Measurements from ENCODE around the gene CSMD2. TPM values are rescaled to one million over a fixed set of nuclear protein-coding genes. Genes with fewer than 3 reads are reported as not detected.

The CSMD2 gene
- total RNA-seq, 4 donors from 2014 or later: 0.09 to 0.20 TPM; not detected in 2

- Histone ChIP-seq H3K9me3 (no peaks in the 10 kb centered on the region), H3K4me3 (no peak overlapping the region), H3K27ac (no peak overlapping the region), H3K4me1 (no peaks in the 10 kb centered on the region), H3K27me3 (no peaks in the 10 kb centered on the region), H3K36me3 (no peaks in the 10 kb centered on the region)
- ATAC-seq: no peak
- TF ChIP-seq POLR2A (IDR thresholded peaks at IDR 0.05): no peak
- TF ChIP-seq, protein P1, sequence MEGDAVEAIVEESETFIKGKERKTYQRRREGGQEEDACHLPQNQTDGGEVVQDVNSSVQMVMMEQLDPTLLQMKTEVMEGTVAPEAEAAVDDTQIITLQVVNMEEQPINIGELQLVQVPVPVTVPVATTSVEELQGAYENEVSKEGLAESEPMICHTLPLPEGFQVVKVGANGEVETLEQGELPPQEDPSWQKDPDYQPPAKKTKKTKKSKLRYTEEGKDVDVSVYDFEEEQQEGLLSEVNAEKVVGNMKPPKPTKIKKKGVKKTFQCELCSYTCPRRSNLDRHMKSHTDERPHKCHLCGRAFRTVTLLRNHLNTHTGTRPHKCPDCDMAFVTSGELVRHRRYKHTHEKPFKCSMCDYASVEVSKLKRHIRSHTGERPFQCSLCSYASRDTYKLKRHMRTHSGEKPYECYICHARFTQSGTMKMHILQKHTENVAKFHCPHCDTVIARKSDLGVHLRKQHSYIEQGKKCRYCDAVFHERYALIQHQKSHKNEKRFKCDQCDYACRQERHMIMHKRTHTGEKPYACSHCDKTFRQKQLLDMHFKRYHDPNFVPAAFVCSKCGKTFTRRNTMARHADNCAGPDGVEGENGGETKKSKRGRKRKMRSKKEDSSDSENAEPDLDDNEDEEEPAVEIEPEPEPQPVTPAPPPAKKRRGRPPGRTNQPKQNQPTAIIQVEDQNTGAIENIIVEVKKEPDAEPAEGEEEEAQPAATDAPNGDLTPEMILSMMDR (IDR thresholded peaks at IDR 0.05 in 4 of 5, conservative IDR thresholded peaks at IDR 0.05 in 1 of 5): no peak
- in situ Hi-C loops (cut with MboI; ENCODE audit: low sequenced_read_pairs in 4 of 4) (no loop called here), intact Hi-C loops (cut with DNase I; ENCODE audit: low total_unique reads) (no loop called here)
- no peak for DNase-seq
These were observed 265.3 kb downstream of the CSMD2 start for GRCh38 chr1:33899746-33900145.

- TF ChIP-seq POLR2A (IDR thresholded peaks at IDR 0.05): no peak
- TF ChIP-seq, protein P1 (IDR thresholded peaks at IDR 0.05 in 4 of 5, conservative IDR thresholded peaks at IDR 0.05 in 1 of 5): no peak
- in situ Hi-C loops (cut with MboI; ENCODE audit: low sequenced_read_pairs in 4 of 4) (no loop called here), intact Hi-C loops (cut with DNase I; ENCODE audit: low total_unique reads) (no loop called here)
- Histone ChIP-seq H3K4me3 (no peak overlapping the region), H3K27ac (no peak overlapping the region), H3K9me3 (no peaks in the 10 kb centered on the region), H3K4me1 (no peaks in the 10 kb centered on the region), H3K27me3 (no peaks in the 10 kb centered on the region), H3K36me3 (no peaks in the 10 kb centered on the region)
- ATAC-seq (no peak), DNase-seq (no peak)
These were observed 266.1 kb downstream of the CSMD2 start for GRCh38 chr1:33898881-33899280.

- no peak for ATAC-seq
- no peak for DNase-seq
- Histone ChIP-seq H3K36me3 (no peaks in the 10 kb centered on the region), H3K27me3 (no peaks in the 10 kb centered on the region), H3K4me1 (no peaks in the 10 kb centered on the region), H3K27ac (no peak overlapping the region), H3K4me3 (no peak overlapping the region), H3K9me3 (no peaks in the 10 kb centered on the region)
- intact Hi-C loops (cut with DNase I; ENCODE audit: low total_unique reads): no loop called here
- TF ChIP-seq, protein P1 (IDR thresholded peaks at IDR 0.05 in 4 of 5, conservative IDR thresholded peaks at IDR 0.05 in 1 of 5): no peak
- TF ChIP-seq POLR2A (IDR thresholded peaks at IDR 0.05): no peak
- in situ Hi-C loops (cut with MboI; ENCODE audit: low sequenced_read_pairs in 4 of 4): no loop called here
These were observed 266.6 kb downstream of the CSMD2 start for GRCh38 chr1:33898406-33898805.

- no peaks in the 10 kb centered on the region for H3K36me3 ChIP-seq
- in situ Hi-C loops (cut with MboI; ENCODE audit: low sequenced_read_pairs in 4 of 4) (no loop called here), intact Hi-C loops (cut with DNase I; ENCODE audit: low total_unique reads) (no loop called here)
- no peak overlapping the region for H3K4me3 ChIP-seq
- no peaks in the 10 kb centered on the region for H3K9me3 ChIP-seq
- peak; percentile 30 to 50 for ATAC-seq
- no peaks in the 10 kb centered on the region for H3K4me1 ChIP-seq
- H3K27me3 ChIP-seq: no peaks in the 10 kb centered on the region
- peak; percentile 18 to 51 for DNase-seq
- TF ChIP-seq, protein P1 (IDR thresholded peaks at IDR 0.05 in 4 of 5, conservative IDR thresholded peaks at IDR 0.05 in 1 of 5): no peak
- TF ChIP-seq POLR2A (IDR thresholded peaks at IDR 0.05): no peak
- no peak overlapping the region for H3K27ac ChIP-seq
These were observed 267.8 kb downstream of the CSMD2 start for GRCh38 chr1:33897092-33897725.

DNA sequence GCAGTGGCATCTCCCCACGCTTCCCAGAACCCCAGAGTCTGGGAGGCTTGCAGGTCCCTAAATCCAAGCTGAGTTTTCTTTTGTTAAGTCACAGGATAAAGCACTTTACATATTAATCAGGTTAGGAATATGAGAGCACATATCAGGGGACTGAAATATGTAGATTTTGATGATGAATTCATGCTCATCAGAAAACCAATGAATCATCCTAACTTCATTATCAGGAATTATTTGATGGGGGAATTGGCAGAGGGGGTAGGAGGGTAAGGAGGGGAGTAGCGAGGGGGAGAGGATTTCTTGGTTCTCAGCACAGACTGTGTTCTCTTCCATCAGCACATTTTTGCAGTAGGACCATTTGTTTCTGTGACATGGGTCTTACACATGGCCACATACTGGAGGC, 269.1 kb downstream of the CSMD2 start:
- Histone ChIP-seq H3K27ac (no peak overlapping the region), H3K27me3 (no peaks in the 10 kb centered on the region), H3K36me3 (no peaks in the 10 kb centered on the region), H3K9me3 (no peaks in the 10 kb centered on the region), H3K4me1 (no peaks in the 10 kb centered on the region), H3K4me3 (no peak overlapping the region)
- TF ChIP-seq, protein P1 (IDR thresholded peaks at IDR 0.05 in 4 of 5, conservative IDR thresholded peaks at IDR 0.05 in 1 of 5): no peak
- TF ChIP-seq POLR2A (IDR thresholded peaks at IDR 0.05): no peak
- no peak for ATAC-seq
- no peak for DNase-seq
- intact Hi-C loops (cut with DNase I; ENCODE audit: low total_unique reads) (no loop called here), in situ Hi-C loops (cut with MboI; ENCODE audit: low sequenced_read_pairs in 4 of 4) (no loop called here)

Data from gastrocnemius medialis (tissue), 4 donors.